Endometrium (tissue), 2 donors: ENCODE measurements around the gene KIAA2012.

Experiments used
- FAIRE-seq: peaks from 2 replicates; lab custom pipeline; 2012; peaks lifted over from hg19 to GRCh38; lab: Jason Lieb, UNC
- donor health status: control.
- donor health status: control.

The KIAA2012 gene

GRCh38 chr2:202152104-202152715, 79.2 kb downstream of the KIAA2012 start:
- no peak for FAIRE-seq

- FAIRE-seq: no peak
These were observed 81.6 kb downstream of the KIAA2012 start for GRCh38 chr2:202154613-202155012.

GRCh38 chr2:202157211-202157990, 84.3 kb downstream of the KIAA2012 start:
- FAIRE-seq: no peak

- FAIRE-seq: no peak
These were observed 85.7 kb downstream of the KIAA2012 start for GRCh38 chr2:202158796-202159195.

- no peak for FAIRE-seq
These were observed 88.2 kb downstream of the KIAA2012 start for GRCh38 chr2:202161151-202161835.

- no peak for FAIRE-seq
These were observed 91.4 kb downstream of the KIAA2012 start for GRCh38 chr2:202164411-202164810.

- no peak for FAIRE-seq
These were observed 92.2 kb downstream of the KIAA2012 start for GRCh38 chr2:202165208-202165607.

GRCh38 chr2:202165945-202166344, 92.9 kb downstream of the KIAA2012 start:
- FAIRE-seq: no peak

GRCh38 chr2:202169131-202169530, 96.1 kb downstream of the KIAA2012 start:
- FAIRE-seq: no peak

- no peak for FAIRE-seq
These were observed 96.9 kb downstream of the KIAA2012 start for GRCh38 chr2:202169832-202170424.

GRCh38 chr2:202171241-202171825, 98.3 kb downstream of the KIAA2012 start:
- no peak for FAIRE-seq

- FAIRE-seq: no peak
These were observed 99.6 kb downstream of the KIAA2012 start for GRCh38 chr2:202172439-202173211.

- FAIRE-seq: peak; percentile 62
These were observed 105.4 kb downstream of the KIAA2012 start for GRCh38 chr2:202178346-202178958.

GRCh38 chr2:202184557-202184956, 111.5 kb downstream of the KIAA2012 start:
- FAIRE-seq: no peak

GRCh38 chr2:202185156-202185555, 112.1 kb downstream of the KIAA2012 start:
- no peak for FAIRE-seq

GRCh38 chr2:202186641-202187202, 113.7 kb downstream of the KIAA2012 start:
- FAIRE-seq: no peak

- no peak for FAIRE-seq
These were observed 114.5 kb downstream of the KIAA2012 start for GRCh38 chr2:202187570-202187969.

- no peak for FAIRE-seq
These were observed 120.2 kb downstream of the KIAA2012 start for GRCh38 chr2:202193305-202193704.

- FAIRE-seq: no peak
These were observed 120.9 kb downstream of the KIAA2012 start for GRCh38 chr2:202193881-202194353.

- no peak for FAIRE-seq
These were observed 121.4 kb downstream of the KIAA2012 start for GRCh38 chr2:202194418-202194817.

- FAIRE-seq: no peak
These were observed 123.7 kb downstream of the KIAA2012 start for GRCh38 chr2:202196727-202197126.
